Measurements from ENCODE around the gene GPATCH4. TPM values are rescaled to one million over a fixed set of nuclear protein-coding genes. Genes with fewer than 3 reads are reported as not detected.

Gene GPATCH4
- total RNA-seq, 1 experiment from 2014 or later, result 84.2 TPM

GRCh38 chr1:156602557-156602993 lies 1.3 kb upstream of the GPATCH4 start:
- H3K27me3 ChIP-seq (replicated peaks; ENCODE audit: insufficient read depth, low read depth, low read length, poor library complexity), result no peaks in the 10 kb centered on the region
- TF ChIP-seq EZH2 (IDR thresholded peaks at IDR 0.05; ENCODE audit: borderline replicate concordance, low read depth, low read length, poor library complexity, severe bottlenecking) (no peak), CTCF (conservative IDR thresholded peaks at IDR 0.05; ENCODE audit: low read depth, low read length) (peak; percentile 70)
- ChIA-PET POLR2A (ENCODE audit: low non-redundant PET) (no interaction called here), CTCF (interaction anchor here (0.7 to 2.0 kb wide), 3 partner anchors 11 to 259 kb away, joined by 3 to 14 read pairs (median 9); partner anchors contain the start of gene NAXE)
- H3K36me3 ChIP-seq (ENCODE audit: insufficient read depth, low read length, poor library complexity, severe bottlenecking), result peaks cover 15% of the 10 kb centered on the region
- intact Hi-C loops (cut with micrococcal nuclease; ENCODE audit: unreplicated experiment), result no loop called here
- H3K4me1 ChIP-seq (ENCODE audit: insufficient read depth, low read length, poor library complexity, severe bottlenecking), result peaks cover 9% of the 10 kb centered on the region
- H3K27ac ChIP-seq (ENCODE audit: low read depth, low read length, poor library complexity, severe bottlenecking), result no peak overlapping the region
- DNase-seq (ENCODE audit: low spot score), result peak; percentile 64
- BruUV-seq (replicated peaks), result no TSS peak
- no peak overlapping the region for H3K4me3 ChIP-seq (ENCODE audit: low read depth, low read length, poor library complexity, severe bottlenecking)
- H3K9me3 ChIP-seq (ENCODE audit: low read depth, low read length, poor library complexity, severe bottlenecking), result no peaks in the 10 kb centered on the region

- H3K9me3 ChIP-seq (ENCODE audit: low read depth, low read length, poor library complexity, severe bottlenecking), result no peaks in the 10 kb centered on the region
- no TSS peak for BruUV-seq (replicated peaks)
- no peak for DNase-seq (ENCODE audit: low spot score)
- intact Hi-C loops (cut with micrococcal nuclease; ENCODE audit: unreplicated experiment), result no loop called here
- ChIA-PET POLR2A (ENCODE audit: low non-redundant PET) (no interaction called here), CTCF (interaction anchor here (0.7 to 2.0 kb wide), 2 partner anchors 10 to 259 kb away, joined by 3 to 9 read pairs; partner anchors contain the start of gene NAXE)
- no peaks in the 10 kb centered on the region for H3K27me3 ChIP-seq (replicated peaks; ENCODE audit: insufficient read depth, low read depth, low read length, poor library complexity)
- H3K27ac ChIP-seq (ENCODE audit: low read depth, low read length, poor library complexity, severe bottlenecking), result peak overlapping the region; percentile 80
- peaks cover 22% of the 10 kb centered on the region for H3K36me3 ChIP-seq (ENCODE audit: insufficient read depth, low read length, poor library complexity, severe bottlenecking)
- H3K4me1 ChIP-seq (ENCODE audit: insufficient read depth, low read length, poor library complexity, severe bottlenecking), result peaks cover 9% of the 10 kb centered on the region
- TF ChIP-seq CTCF (conservative IDR thresholded peaks at IDR 0.05; ENCODE audit: low read depth, low read length) (no peak), EZH2 (IDR thresholded peaks at IDR 0.05; ENCODE audit: borderline replicate concordance, low read depth, low read length, poor library complexity, severe bottlenecking) (no peak)
- peak overlapping the region; percentile 64 for H3K4me3 ChIP-seq (ENCODE audit: low read depth, low read length, poor library complexity, severe bottlenecking)
Observed at GRCh38 chr1:156601892-156602291, 613 bp upstream of the GPATCH4 start.

GRCh38 chr1:156600733-156601121 lies 552 bp downstream of the GPATCH4 start:
- Histone ChIP-seq H3K27ac (ENCODE audit: low read depth, low read length, poor library complexity, severe bottlenecking) (peak overlapping the region; percentile 80), H3K4me1 (ENCODE audit: insufficient read depth, low read length, poor library complexity, severe bottlenecking) (peaks cover 9% of the 10 kb centered on the region), H3K4me3 (ENCODE audit: low read depth, low read length, poor library complexity, severe bottlenecking) (peak overlapping the region; percentile 64), H3K9me3 (ENCODE audit: low read depth, low read length, poor library complexity, severe bottlenecking) (no peaks in the 10 kb centered on the region), H3K36me3 (ENCODE audit: insufficient read depth, low read length, poor library complexity, severe bottlenecking) (peaks cover 34% of the 10 kb centered on the region), H3K27me3 (replicated peaks; ENCODE audit: insufficient read depth, low read depth, low read length, poor library complexity) (no peaks in the 10 kb centered on the region)
- POLR2A ChIA-PET (ENCODE audit: low non-redundant PET), result no interaction called here
- TF ChIP-seq EZH2 (IDR thresholded peaks at IDR 0.05; ENCODE audit: borderline replicate concordance, low read depth, low read length, poor library complexity, severe bottlenecking), result no peak
- no peak for TF ChIP-seq CTCF (conservative IDR thresholded peaks at IDR 0.05; ENCODE audit: low read depth, low read length)
- TSS peak; percentile 58 for BruUV-seq (replicated peaks)
- no peak for DNase-seq (ENCODE audit: low spot score)
- CTCF ChIA-PET, result interaction anchor here (2.0 kb wide), 1 partner anchor 9 kb away, joined by 9 read pairs; the partner anchor contains the start of gene NAXE
- intact Hi-C loops (cut with micrococcal nuclease; ENCODE audit: unreplicated experiment), result no loop called here

All from A673 (cell line).